HG02678 (cell line): Measurements from ENCODE around the gene GFRA1.

Experiments
- ATAC-seq: cut with Tn5 transposase; IDR thresholded peaks from one replicate; pipeline ENCODE4 v1.9.1; 2021; ENCODE audit warnings: mild to moderate bottlenecking, moderate library complexity; ENCODE audit not compliant: unreplicated experiment

Gene GFRA1

DNA sequence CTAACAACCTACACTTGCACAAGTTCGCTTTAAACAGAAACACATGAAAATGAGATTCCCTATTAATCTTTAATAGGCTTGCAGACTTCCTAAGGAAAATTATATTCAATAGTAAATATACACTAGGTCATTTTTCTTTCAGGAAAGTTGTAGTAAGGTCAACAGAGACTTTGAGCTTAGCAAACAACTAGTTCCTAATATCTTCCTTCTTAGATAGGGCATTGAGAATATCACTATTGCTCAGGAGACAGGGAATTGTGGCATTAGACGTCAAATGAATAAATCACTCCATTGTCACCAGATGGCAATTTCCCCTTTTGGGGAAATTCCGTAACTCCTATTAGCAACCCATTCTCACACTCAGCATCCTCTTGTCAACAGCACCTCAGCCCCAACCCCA is 164.9 kb downstream of the GFRA1 start:
- ATAC-seq: no peak

- no peak for ATAC-seq
Measured at GRCh38 chr10:116106611-116107010, 166.4 kb downstream of the GFRA1 start.

GRCh38 chr10:116105264-116105663 is 167.7 kb downstream of the GFRA1 start:
- ATAC-seq: no peak

DNA sequence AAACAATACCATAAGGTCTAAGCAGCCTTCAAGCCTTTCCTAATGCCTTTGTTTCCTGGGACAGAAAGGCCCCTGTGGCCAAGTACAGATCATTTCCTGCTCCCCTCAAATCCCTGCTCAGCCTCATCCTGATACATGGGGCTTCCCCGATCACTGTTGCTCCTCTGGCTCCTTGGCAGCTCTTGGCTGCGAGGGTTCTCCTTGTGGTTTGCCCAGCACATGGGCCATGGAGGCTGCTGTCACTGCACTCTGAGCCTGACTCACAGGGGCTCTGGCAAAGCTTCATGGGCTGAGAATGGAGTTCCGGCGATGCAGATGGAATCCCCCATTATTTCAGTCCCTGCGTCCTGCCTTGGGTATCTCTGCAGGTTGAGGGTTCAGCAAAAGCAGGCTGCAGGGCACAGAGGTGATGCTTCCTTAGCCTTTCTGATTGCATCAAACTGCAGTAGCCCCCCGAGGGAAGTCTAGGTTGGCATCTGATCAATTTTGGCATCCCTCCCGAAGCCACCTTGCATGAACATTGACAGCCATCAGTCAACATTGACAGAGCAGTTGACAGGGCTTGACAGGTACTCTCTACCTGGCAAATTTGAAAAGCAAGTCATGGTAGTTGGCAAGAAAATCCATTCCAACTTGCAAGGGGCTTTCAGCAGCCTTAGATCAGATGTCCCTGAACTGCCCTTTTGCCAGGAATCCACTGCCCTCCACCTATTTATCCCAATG is 168.6 kb downstream of the GFRA1 start:
- no peak for ATAC-seq

- ATAC-seq: no peak
Measured at GRCh38 chr10:116103668-116104067, 169.3 kb downstream of the GFRA1 start.

GRCh38 chr10:116101616-116102315 is 171.2 kb downstream of the GFRA1 start:
- no peak for ATAC-seq

DNA sequence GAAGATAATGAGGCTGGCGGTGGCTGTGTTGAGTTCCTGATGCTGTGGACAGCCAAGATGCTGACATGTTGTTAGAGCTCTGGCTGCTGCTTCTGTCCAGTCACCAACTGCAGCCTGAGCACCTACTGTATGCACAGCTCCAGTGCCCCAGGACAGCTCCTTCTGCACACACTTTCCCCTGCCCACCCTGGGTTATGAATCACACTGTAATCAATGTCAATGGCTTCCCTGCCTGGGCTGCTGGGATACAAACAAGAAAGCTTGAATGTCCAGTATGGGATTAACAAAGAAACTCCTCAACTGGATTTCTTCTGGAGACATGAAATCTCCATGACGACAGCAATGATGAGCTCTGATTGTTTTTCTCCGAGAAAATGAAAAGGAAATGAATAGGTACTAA is 172.0 kb downstream of the GFRA1 start:
- ATAC-seq: no peak

DNA sequence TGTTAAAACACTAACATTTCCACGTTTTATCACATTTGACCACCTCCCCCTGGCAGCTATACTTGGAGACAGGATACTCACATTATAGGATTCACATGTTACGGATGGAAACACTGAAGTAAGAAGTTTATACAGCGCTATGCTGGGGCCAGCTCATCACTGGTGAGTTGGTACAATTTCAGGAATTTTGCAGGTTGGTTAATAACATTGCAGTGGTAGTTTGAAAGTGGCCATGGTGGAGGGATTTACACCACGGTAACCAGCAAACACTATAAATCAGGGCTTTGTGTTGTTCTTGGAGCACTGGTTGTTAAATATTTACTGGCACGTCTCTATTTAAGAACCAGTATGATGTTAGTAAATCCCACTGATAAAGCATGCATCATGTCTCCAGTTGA is 174.0 kb downstream of the GFRA1 start:
- no peak for ATAC-seq

DNA sequence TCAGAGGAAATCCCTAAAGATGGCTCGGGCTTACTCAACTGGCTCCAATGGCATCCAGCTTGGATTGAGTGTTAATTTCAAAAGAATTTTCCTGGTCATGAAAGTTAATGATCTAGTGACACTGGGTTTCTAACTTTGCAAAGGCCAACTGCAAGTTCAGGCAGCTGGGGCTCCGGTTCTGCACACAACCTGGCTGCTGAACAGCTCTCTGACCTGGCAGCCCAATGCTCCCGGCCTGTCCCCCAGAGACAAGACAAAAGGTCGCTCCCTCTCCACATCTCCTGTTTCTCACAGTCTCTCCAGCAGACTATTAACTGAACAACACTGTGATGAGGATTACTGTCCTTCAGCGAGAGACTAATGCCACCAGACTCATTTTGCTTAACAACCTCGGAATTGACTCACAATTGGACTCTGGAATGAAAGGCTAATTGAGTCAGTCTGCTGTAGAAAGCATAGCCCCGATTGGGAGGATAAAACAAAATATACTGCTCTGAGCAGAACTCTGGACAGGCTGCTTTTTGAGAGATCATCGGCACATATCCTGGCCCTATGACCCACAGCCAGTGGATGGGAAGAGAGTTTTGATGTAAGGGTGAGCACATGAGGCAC is 174.5 kb downstream of the GFRA1 start:
- no peak for ATAC-seq

DNA sequence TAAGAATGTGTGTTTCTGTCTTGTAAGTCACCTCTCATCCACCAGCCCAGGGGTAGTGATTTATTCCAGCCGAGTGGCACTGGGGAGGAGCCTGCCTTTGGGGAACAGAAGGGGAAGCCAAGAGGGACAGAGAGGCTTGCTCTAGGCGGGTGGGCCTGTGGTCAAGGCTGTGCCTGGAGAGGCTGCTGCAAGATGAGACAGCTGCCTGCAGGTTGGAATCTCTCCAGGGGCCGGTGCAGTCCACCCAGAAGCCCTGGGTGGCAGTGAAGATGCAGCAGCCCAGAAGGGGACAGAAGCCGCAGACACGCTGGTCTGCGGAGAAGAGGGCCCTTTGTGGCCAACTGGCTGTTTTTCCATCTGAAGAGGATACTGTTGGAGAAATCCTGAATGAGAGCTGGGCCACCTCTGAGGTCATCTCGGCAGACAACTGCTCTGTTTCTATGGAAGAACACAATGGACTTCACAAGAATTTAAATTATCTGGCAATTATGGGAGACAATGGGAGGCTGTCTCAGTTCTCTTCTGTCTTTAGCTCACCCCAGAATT is 175.7 kb downstream of the GFRA1 start:
- ATAC-seq: no peak

GRCh38 chr10:116096526-116096925 is 176.5 kb downstream of the GFRA1 start:
- no peak for ATAC-seq

DNA sequence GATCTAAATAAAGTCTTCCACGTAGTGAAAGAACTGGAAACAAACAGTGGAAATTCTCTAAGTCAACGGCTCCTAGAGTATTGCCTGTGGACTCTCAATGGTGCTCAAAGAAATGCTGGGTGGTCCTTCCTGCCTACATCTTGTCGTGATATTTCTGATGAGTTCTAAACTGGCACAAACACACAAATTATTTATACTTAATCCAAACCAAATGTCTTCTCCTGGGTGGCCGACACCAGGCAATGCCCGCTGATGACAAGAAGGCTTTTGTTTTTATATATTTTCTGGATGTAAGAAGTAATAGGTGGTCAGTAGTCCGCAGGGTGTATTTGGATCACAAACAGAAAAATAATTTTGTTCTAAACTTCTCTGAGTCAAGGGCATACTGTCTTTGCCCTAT is 178.7 kb downstream of the GFRA1 start:
- no peak for ATAC-seq

DNA sequence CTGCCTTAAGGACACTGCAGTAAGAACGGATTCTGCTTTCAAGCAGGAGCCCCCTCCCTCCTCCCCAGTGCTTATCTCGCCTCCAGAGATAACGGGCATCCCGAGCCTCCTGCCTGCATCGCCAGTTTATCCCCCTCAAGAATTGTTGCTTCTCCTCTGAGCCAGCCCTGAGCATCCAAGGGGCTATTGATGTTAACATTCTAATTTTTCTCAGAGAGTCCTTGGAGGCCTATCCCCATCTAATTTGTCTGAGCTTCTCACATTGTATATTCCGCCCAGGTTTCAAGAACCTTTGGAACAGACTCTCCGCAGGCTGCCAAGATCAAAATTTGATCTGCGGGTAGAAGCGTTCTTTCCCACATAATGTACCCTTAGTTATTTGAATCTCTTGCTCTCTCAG is 180.0 kb downstream of the GFRA1 start:
- no peak for ATAC-seq

DNA sequence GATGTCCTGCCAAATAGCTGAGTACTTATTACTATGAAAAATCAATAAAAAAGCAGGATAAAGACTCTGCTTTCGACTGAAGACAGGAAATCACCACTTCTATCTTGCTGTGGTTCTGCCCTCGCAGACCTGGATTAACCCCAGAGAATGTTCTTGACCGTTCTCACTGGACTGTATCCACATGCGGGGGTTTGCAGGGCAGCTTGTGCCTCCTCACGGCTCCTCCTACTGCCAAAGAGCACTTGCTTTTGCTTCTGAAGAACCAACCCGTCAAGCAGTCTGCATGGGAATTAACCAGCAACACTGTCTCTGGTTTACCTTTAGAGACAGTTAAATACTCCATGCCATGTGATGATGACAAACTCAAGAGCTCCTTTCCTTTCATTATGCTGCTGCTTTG is 184.0 kb downstream of the GFRA1 start:
- no peak for ATAC-seq

DNA sequence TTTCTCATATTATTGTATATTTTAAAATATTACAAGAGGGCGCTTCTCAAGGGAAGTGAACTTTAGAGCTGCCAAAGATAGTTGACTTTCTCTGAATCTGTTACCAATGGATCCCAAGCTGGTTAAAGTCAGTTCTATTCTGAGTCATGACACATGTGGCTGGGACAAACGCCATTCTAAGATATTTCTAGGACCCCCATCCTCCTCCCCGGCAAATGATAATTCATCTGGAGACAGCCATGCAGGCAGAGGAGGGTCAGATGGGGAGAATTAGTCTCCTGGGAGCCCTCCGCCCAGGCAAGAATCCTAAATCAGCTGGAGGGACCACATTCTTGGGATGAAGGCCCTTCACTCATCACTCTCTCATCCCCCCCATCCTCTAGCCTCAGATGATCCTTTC is 187.7 kb downstream of the GFRA1 start:
- no peak for ATAC-seq

GRCh38 chr10:116084161-116084560 is 188.8 kb downstream of the GFRA1 start:
- ATAC-seq: no peak

GRCh38 chr10:116083226-116083762 is 189.7 kb downstream of the GFRA1 start:
- ATAC-seq: no peak

GRCh38 chr10:116082762-116083161 is 190.2 kb downstream of the GFRA1 start:
- no peak for ATAC-seq

DNA sequence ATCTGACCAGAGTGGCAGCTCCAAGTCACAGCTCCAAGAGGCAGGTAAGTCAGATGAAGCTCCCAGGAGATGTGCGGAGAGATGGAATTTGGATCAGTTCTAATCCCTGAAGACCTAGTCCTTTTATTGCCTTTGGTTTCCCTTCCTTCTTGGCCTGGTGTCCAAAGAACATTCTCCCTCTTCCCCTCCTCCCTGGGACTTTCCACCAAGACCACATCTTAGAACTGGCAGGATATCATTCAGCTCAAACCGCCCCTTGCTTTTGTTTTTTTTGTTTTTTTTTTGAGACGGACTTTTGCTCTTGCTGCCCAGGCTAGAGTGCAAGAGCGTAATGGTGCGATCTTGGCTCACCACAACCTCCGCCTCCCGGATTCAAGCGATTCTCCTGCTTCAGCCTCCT is 190.8 kb downstream of the GFRA1 start:
- ATAC-seq: no peak

DNA sequence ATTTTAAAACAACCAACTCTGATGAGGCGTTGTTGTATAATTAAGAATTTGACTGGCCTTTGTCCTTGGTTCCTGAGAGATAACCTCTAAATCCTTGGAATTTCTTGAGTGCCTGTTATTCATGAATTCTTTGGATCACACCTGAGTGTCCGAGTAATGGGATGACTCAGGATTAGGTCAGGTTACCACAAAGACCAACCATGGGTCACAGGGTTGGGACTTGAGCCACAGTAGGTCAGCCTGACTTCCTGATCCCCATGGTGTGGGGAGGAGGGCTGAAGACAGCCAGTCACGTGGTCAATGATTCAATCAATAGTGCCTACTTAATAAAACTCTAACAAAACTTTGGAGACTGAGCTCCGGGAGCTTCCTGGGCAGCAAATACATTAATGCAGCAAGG is 192.5 kb downstream of the GFRA1 start:
- ATAC-seq: no peak

DNA sequence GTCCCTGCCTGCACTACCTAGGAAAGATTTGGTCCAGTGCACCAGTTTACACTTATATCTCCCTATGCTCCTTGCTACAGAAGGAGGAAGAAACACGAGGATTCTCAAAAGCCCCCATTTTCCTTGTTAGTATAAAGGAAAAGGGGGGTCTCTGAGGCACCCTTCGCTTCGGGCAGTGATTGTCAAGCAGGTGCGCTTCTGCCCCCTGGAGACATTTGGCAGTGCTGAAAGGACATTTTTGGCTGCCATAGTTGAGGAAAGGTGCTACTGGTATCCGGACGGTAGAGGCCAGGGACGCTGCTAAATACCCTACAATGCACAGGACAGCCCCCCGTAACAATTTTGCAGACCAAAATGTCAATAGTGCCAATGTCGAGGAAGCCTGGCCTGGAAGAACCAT is 193.7 kb downstream of the GFRA1 start:
- ATAC-seq: no peak

GRCh38 chr10:116076621-116077020 is 196.4 kb downstream of the GFRA1 start:
- ATAC-seq: no peak
